HEK293T (cell line): ENCODE data around the gene LDHAL6B.

Experiments
- CTCF ChIA-PET: fragments of 350-600 bp; formaldehyde crosslinking; extraction: SDS; loops from one replicate; lab custom pipeline; 2021; ENCODE audit warnings: antibody characterized with exemption, inconsistent platforms; lab: Yijun Ruan, JAX
- POLR2A ChIA-PET: fragments of 350-600 bp; formaldehyde crosslinking; extraction: SDS; loops from one replicate; lab custom pipeline; 2020; ENCODE audit warnings: antibody characterized with exemption, inconsistent platforms; lab: Yijun Ruan, JAX
- DNase-seq: peaks from one replicate; pipeline ENCODE4 v3.0.0; 2012; ENCODE audit warnings: mixed read lengths; ENCODE audit errors: extremely low spot score
- ARNT ChIP-seq: fragments of 450-650 bp; IDR thresholded peaks from 2 replicates; pipeline ENCODE4 v1.6.1; 2017; ENCODE audit warnings: mild to moderate bottlenecking
- BHLHE40 ChIP-seq: fragments of 450-650 bp; IDR thresholded peaks from 2 replicates; pipeline ENCODE4 v1.6.1; 2016; ENCODE audit warnings: mild to moderate bottlenecking, moderate library complexity, borderline replicate concordance
- CTBP1 ChIP-seq: fragments of 450-650 bp; IDR thresholded peaks from 2 replicates; pipeline ENCODE4 v1.6.1; 2016; ENCODE audit warnings: borderline replicate concordance
- ELF4 ChIP-seq: fragments of 450-650 bp; IDR thresholded peaks from 2 replicates; pipeline ENCODE4 v1.6.1; 2017; ENCODE audit warnings: antibody characterized with exemption
- FOXA1 ChIP-seq: fragments of 450-650 bp; IDR thresholded peaks from 2 replicates; pipeline ENCODE4 v1.6.1; 2016; ENCODE audit warnings: mild to moderate bottlenecking
- FOXK2 ChIP-seq: fragments of 450-650 bp; IDR thresholded peaks from 2 replicates; pipeline ENCODE4 v1.6.1; 2016; ENCODE audit warnings: mild to moderate bottlenecking
- FOXM1 ChIP-seq: fragments of 450-650 bp; IDR thresholded peaks from 2 replicates; pipeline ENCODE4 v1.6.1; 2017; ENCODE audit warnings: mild to moderate bottlenecking, borderline replicate concordance
- HDGF ChIP-seq: fragments of 450-650 bp; IDR thresholded peaks from 2 replicates; pipeline ENCODE4 v1.6.1; 2017; ENCODE audit warnings: antibody characterized with exemption, borderline replicate concordance
- L3MBTL2 ChIP-seq: fragments of 450-650 bp; conservative IDR thresholded peaks from 2 replicates; pipeline ENCODE4 v1.6.1; 2016; ENCODE audit warnings: mild to moderate bottlenecking
- LEF1 ChIP-seq: fragments of 450-650 bp; IDR thresholded peaks from 2 replicates; pipeline ENCODE4 v1.6.1; 2017; ENCODE audit warnings: mild to moderate bottlenecking, borderline replicate concordance
- NFRKB ChIP-seq: fragments of 450-650 bp; IDR thresholded peaks from 2 replicates; pipeline ENCODE4 v1.6.1; 2016; ENCODE audit warnings: mild to moderate bottlenecking, moderate library complexity
- SP1 ChIP-seq: fragments of 450-650 bp; IDR thresholded peaks from 2 replicates; pipeline ENCODE4 v1.6.1; 2017
- SUZ12 ChIP-seq: fragments of 450-650 bp; IDR thresholded peaks from 2 replicates; pipeline ENCODE4 v1.6.1; 2016; ENCODE audit warnings: mild to moderate bottlenecking
- TARDBP ChIP-seq: fragments of 450-650 bp; IDR thresholded peaks from 2 replicates; pipeline ENCODE4 v1.6.1; 2016
- ZNF384 ChIP-seq: fragments of 450-650 bp; IDR thresholded peaks from 2 replicates; pipeline ENCODE4 v1.6.1; 2016
- TF ChIP-seq, protein P1 (sequence below): fragments of 450-650 bp; IDR thresholded peaks from 2 replicates; pipeline ENCODE4 v1.6.1; 2016

Gene LDHAL6B

GRCh38 chr15:59224474-59224873 is 17.8 kb downstream of the LDHAL6B start:
- ChIA-PET CTCF (interaction anchor here (0.6 kb wide), 1 partner anchor 34 kb away, joined by 4 read pairs; no protein-coding TSS in a partner anchor), POLR2A (interaction anchor here (0.6 kb wide), 1 partner anchor 148 kb away, joined by 3 read pairs; the partner anchor contains the start of gene MYO1E)
- TF ChIP-seq TARDBP (no peak), HDGF (no peak), SP1 (no peak), SUZ12 (no peak), ZNF384 (no peak), BHLHE40 (no peak), FOXM1 (no peak), NFRKB (no peak)
- TF ChIP-seq, protein P1, sequence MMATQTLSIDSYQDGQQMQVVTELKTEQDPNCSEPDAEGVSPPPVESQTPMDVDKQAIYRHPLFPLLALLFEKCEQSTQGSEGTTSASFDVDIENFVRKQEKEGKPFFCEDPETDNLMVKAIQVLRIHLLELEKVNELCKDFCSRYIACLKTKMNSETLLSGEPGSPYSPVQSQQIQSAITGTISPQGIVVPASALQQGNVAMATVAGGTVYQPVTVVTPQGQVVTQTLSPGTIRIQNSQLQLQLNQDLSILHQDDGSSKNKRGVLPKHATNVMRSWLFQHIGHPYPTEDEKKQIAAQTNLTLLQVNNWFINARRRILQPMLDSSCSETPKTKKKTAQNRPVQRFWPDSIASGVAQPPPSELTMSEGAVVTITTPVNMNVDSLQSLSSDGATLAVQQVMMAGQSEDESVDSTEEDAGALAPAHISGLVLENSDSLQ, result no peak
- no peak for DNase-seq

GRCh38 chr15:59227021-59227420 is 20.4 kb downstream of the LDHAL6B start:
- CTCF ChIA-PET, result no interaction called here
- TF ChIP-seq NFRKB (no peak), L3MBTL2 (no peak), LEF1 (no peak), ARNT (no peak), FOXA1 (no peak), CTBP1 (no peak), SP1 (no peak), TARDBP (no peak), ZNF384 (no peak), BHLHE40 (no peak), FOXK2 (no peak), FOXM1 (no peak), HDGF (no peak), ELF4 (no peak), SUZ12 (no peak)
- TF ChIP-seq, protein P1, result no peak
- POLR2A ChIA-PET, result no interaction called here
- DNase-seq, result no peak

DNA sequence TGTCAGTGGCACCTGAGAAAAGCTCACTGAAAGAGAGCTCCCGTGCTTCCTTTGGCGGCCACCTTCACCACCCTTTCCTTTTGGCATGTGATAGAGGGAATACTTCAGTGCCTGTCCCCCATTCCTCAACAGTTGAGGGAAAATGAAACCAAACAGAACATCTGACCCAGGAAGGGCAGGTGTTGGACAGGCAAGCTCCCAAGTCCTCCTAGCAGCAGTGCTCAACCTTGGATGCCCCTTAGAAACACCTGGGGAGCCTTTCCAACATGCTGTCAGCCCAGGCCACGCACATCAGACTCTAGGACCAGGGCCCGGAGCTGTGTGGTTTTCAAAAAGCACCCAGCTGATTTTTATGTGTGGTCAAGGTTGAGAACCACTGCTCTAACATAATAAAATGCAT is 22.4 kb downstream of the LDHAL6B start:
- CTCF ChIA-PET, result no interaction called here
- TF ChIP-seq ELF4, result no peak
- TF ChIP-seq LEF1, result no peak
- TF ChIP-seq HDGF, result no peak
- TF ChIP-seq FOXK2, result no peak
- TF ChIP-seq TARDBP, result no peak
- TF ChIP-seq NFRKB, result no peak
- no peak for TF ChIP-seq ZNF384
- TF ChIP-seq FOXM1, result no peak
- TF ChIP-seq BHLHE40, result no peak
- no peak for TF ChIP-seq SUZ12
- no peak for TF ChIP-seq SP1
- POLR2A ChIA-PET, result no interaction called here
- DNase-seq, result no peak

GRCh38 chr15:59229453-59229852 is 22.8 kb downstream of the LDHAL6B start:
- ChIA-PET CTCF (no interaction called here), POLR2A (no interaction called here)
- DNase-seq, result no peak
- TF ChIP-seq CTBP1, result no peak
- TF ChIP-seq TARDBP, result no peak
- TF ChIP-seq FOXA1, result no peak
- no peak for TF ChIP-seq FOXK2
- no peak for TF ChIP-seq SUZ12
- no peak for TF ChIP-seq SP1

GRCh38 chr15:59230531-59231055 is 23.9 kb downstream of the LDHAL6B start:
- ChIA-PET CTCF (no interaction called here), POLR2A (no interaction called here)
- TF ChIP-seq L3MBTL2 (no peak), SUZ12 (no peak), HDGF (no peak), ELF4 (no peak), FOXA1 (no peak), LEF1 (no peak), BHLHE40 (no peak), FOXM1 (no peak), TARDBP (no peak), FOXK2 (no peak), ZNF384 (no peak), CTBP1 (no peak)
- TF ChIP-seq, protein P1, result no peak
- DNase-seq, result no peak

GRCh38 chr15:59232476-59232875 is 25.8 kb downstream of the LDHAL6B start:
- DNase-seq, result no peak
- TF ChIP-seq TARDBP (no peak), HDGF (no peak), LEF1 (no peak), SP1 (no peak), ARNT (no peak), ZNF384 (no peak), CTBP1 (no peak), FOXK2 (no peak), SUZ12 (no peak), FOXA1 (no peak), L3MBTL2 (no peak), BHLHE40 (no peak), NFRKB (no peak)
- CTCF ChIA-PET, result no interaction called here
- POLR2A ChIA-PET, result no interaction called here
